ENCODE results near the gene NCOR1. TPM values are rescaled to one million over a fixed set of nuclear protein-coding genes. Genes with fewer than 3 reads are reported as not detected.

The NCOR1 gene
- total and polyA plus RNA-seq, 9 of the 15 experiments (the other 6 are each of a cell fraction or from before 2014, with no cell fraction given) = 20.2 to 66.5 (median 50.9) TPM

- TF ChIP-seq ZNF699 (CRISPR knock-in tag; IDR thresholded peaks at IDR 0.05; ENCODE audit: insufficient replicate concordance) = no peak
- TF ChIP-seq ETS2 (tag; IDR thresholded peaks at IDR 0.05; ENCODE audit: borderline replicate concordance, poor library complexity, severe bottlenecking) = no peak
- TF ChIP-seq, protein P1, sequence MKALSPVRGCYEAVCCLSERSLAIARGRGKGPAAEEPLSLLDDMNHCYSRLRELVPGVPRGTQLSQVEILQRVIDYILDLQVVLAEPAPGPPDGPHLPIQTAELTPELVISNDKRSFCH (CRISPR knock-in tag; IDR thresholded peaks at IDR 0.05) = no peak
- TF ChIP-seq, protein P1 (tag; IDR thresholded peaks at IDR 0.05) = 0 out of 2 replicates have a peak, but pooled peaks have one; percentile 53
- no peak for TF ChIP-seq MCM7 (IDR thresholded peaks at IDR 0.05)
- TF ChIP-seq NONO (IDR thresholded peaks at IDR 0.05; ENCODE audit: low read depth in 2 of 2, low read length in 1 of 2) = peak in 1 of 2 experiments; percentile 87; a peak in 2 of 4 replicates
- TF ChIP-seq LARP7 (IDR thresholded peaks at IDR 0.05) = no peak
- TF ChIP-seq, protein P2, sequence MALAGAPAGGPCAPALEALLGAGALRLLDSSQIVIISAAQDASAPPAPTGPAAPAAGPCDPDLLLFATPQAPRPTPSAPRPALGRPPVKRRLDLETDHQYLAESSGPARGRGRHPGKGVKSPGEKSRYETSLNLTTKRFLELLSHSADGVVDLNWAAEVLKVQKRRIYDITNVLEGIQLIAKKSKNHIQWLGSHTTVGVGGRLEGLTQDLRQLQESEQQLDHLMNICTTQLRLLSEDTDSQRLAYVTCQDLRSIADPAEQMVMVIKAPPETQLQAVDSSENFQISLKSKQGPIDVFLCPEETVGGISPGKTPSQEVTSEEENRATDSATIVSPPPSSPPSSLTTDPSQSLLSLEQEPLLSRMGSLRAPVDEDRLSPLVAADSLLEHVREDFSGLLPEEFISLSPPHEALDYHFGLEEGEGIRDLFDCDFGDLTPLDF (CRISPR knock-in tag; IDR thresholded peaks at IDR 0.05) = 0 out of 2 replicates have a peak, but pooled peaks have one; percentile 58
- TF ChIP-seq MXD1 (CRISPR knock-in tag; IDR thresholded peaks at IDR 0.05; ENCODE audit: borderline replicate concordance, poor library complexity, severe bottlenecking) = no peak
- TF ChIP-seq, protein P3, sequence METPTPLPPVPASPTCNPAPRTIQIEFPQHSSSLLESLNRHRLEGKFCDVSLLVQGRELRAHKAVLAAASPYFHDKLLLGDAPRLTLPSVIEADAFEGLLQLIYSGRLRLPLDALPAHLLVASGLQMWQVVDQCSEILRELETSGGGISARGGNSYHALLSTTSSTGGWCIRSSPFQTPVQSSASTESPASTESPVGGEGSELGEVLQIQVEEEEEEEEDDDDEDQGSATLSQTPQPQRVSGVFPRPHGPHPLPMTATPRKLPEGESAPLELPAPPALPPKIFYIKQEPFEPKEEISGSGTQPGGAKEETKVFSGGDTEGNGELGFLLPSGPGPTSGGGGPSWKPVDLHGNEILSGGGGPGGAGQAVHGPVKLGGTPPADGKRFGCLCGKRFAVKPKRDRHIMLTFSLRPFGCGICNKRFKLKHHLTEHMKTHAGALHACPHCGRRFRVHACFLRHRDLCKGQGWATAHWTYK (CRISPR knock-in tag; IDR thresholded peaks at IDR 0.05) = no peak
- TF ChIP-seq YBX1 (IDR thresholded peaks at IDR 0.05) = no peak
- peak; percentile 66 for TF ChIP-seq EGR1 (conservative IDR thresholded peaks at IDR 0.05)
- TF ChIP-seq TBP (optimal IDR thresholded peaks at IDR 0.05; ENCODE audit: low read depth, low read length) = peak; percentile 81
- peak; percentile 50; the same call in 1 of the 2 replicates for TF ChIP-seq ZBTB7A (IDR thresholded peaks at IDR 0.05; ENCODE audit: borderline replicate concordance, control insufficient read depth, low read depth, low read length)
- TF ChIP-seq, protein P4, sequence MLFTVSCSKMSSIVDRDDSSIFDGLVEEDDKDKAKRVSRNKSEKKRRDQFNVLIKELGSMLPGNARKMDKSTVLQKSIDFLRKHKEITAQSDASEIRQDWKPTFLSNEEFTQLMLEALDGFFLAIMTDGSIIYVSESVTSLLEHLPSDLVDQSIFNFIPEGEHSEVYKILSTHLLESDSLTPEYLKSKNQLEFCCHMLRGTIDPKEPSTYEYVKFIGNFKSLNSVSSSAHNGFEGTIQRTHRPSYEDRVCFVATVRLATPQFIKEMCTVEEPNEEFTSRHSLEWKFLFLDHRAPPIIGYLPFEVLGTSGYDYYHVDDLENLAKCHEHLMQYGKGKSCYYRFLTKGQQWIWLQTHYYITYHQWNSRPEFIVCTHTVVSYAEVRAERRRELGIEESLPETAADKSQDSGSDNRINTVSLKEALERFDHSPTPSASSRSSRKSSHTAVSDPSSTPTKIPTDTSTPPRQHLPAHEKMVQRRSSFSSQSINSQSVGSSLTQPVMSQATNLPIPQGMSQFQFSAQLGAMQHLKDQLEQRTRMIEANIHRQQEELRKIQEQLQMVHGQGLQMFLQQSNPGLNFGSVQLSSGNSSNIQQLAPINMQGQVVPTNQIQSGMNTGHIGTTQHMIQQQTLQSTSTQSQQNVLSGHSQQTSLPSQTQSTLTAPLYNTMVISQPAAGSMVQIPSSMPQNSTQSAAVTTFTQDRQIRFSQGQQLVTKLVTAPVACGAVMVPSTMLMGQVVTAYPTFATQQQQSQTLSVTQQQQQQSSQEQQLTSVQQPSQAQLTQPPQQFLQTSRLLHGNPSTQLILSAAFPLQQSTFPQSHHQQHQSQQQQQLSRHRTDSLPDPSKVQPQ (CRISPR knock-in tag; IDR thresholded peaks at IDR 0.05; ENCODE audit: borderline replicate concordance) = no peak
- TF ChIP-seq ZNF384 (IDR thresholded peaks at IDR 0.05; ENCODE audit: low read depth, low read length) = no peak
- TF ChIP-seq ZNF12 (CRISPR knock-in tag; IDR thresholded peaks at IDR 0.05) = no peak
- no peak for TF ChIP-seq ZBTB17 (CRISPR knock-in tag; IDR thresholded peaks at IDR 0.05)
- TF ChIP-seq KDM4B (IDR thresholded peaks at IDR 0.05; ENCODE audit: borderline replicate concordance in 2 of 2, low read depth in 1 of 2) = peak in 1 of 2 experiments; percentile 60; a peak in 1 of 4 replicates
- TF ChIP-seq HMBOX1 (IDR thresholded peaks at IDR 0.05) = no peak
Observed at GRCh38 chr17:15999141-15999973, 216.0 kb downstream of the NCOR1 start, which contains the start of the genes TTC19 and ZSWIM7 (continued).
